ENCODE measurements around the gene GUK1.

Gene GUK1

DNA sequence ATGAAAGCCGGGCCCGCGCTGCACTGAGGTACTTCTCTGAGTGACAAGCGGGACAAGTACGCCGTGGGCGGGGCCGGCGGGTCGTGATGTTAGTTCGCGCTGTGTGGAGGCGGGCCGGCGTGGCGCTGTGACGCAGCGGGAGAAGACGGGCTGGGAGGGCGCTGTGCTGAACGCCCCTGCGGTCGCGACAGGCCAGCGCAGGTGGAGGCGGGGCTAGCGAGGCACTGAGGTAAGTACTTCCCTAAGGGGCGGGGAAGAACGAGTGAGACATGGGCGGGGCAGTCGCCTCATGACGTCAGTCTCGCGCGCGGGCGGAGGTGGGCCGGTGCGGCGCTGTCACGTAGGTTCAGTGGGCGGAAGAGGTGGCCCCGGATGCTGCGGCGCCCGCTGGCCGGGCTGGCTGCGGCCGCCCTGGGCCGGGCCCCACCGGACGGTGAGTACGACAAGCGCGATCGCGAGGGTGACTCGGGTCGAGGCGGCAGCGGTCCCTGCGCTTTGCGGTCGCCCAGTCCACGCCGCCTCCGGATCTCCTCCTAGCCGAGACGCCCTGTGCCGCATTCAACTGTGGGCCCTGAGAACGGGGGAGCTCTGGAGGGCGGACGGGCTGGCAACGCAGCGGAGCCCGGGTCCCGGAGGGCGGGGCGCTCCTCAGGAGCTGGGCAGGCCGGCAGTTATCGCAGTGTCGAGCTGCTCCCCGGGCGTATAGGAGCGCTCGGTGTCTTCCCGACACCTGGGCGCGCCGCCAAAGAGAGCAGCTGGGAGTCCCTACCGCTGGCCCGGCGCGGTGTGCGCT, at the start of gene GUK1:
Gene GUK1 (plus strand): TSS at position 349 of the 793 bp plus-strand sequence. CDS start 24 bp downstream, at position 373.
- H3K4me1 ChIP-seq (ENCODE audit: control insufficient read depth, insufficient read depth, low read length, unreplicated experiment) = peaks cover 19% of the 10 kb centered on the region
- peak within 1 kb of the TSS; percentile 47 for H2AFZ ChIP-seq (ENCODE audit: low read length, unreplicated experiment)
- peaks cover 25% of the 10 kb centered on the region for H3K27me3 ChIP-seq (ENCODE audit: insufficient read depth, low read length)
- H3K27ac ChIP-seq (ENCODE audit: low read depth, low read length) = peak within 1 kb of the TSS; percentile 91
- H3K4me3 ChIP-seq (ENCODE audit: low read depth, low read length) = peak within 1 kb of the TSS; percentile 86
- peaks cover 48% of the 10 kb centered on the region for H3K79me2 ChIP-seq (ENCODE audit: control insufficient read depth, insufficient read depth, low read length, unreplicated experiment)
- H3K36me3 ChIP-seq (ENCODE audit: insufficient read depth, low read length) = no peaks in the 10 kb centered on the region

DNA sequence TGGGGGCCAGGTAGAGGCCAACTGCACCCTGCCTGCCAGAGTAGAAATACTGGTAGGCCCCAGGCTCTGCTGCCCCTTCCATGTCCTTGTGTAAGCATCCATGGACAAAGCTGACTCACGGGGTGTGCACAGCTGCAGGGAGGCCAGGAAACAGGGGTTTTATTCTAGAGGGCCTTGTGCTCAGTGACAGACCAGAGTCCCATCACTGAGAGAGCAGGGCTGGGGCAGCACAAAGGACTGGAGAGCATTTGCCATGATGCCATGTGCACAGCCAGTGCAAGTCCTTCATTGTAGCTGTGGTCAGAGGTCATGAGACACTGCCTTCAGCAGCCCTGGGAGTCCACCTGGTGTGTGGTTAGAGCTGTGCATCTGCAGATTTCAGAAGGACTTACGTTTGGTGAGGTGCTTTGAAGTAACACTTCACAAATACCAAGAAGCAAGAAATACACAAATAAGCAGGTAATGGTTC, 49.4 kb upstream of the GUK1 start:
- no peaks in the 10 kb centered on the region for H3K27me3 ChIP-seq (ENCODE audit: insufficient read depth, low read length)
- H3K4me3 ChIP-seq (ENCODE audit: low read depth, low read length) = no peak overlapping the region; the same call in 1 of the 2 replicates
- peaks cover 100% of the 10 kb centered on the region for H3K79me2 ChIP-seq (ENCODE audit: control insufficient read depth, insufficient read depth, low read length, unreplicated experiment)
- H3K27ac ChIP-seq (ENCODE audit: low read depth, low read length) = peak overlapping the region; percentile 89; the same call in 1 of the 2 replicates
- no peak overlapping the region for H2AFZ ChIP-seq (ENCODE audit: low read length, unreplicated experiment)
- H3K36me3 ChIP-seq (ENCODE audit: insufficient read depth, low read length) = peaks cover 33% of the 10 kb centered on the region
- H3K4me1 ChIP-seq (ENCODE audit: control insufficient read depth, insufficient read depth, low read length, unreplicated experiment) = peaks cover 55% of the 10 kb centered on the region

DNA sequence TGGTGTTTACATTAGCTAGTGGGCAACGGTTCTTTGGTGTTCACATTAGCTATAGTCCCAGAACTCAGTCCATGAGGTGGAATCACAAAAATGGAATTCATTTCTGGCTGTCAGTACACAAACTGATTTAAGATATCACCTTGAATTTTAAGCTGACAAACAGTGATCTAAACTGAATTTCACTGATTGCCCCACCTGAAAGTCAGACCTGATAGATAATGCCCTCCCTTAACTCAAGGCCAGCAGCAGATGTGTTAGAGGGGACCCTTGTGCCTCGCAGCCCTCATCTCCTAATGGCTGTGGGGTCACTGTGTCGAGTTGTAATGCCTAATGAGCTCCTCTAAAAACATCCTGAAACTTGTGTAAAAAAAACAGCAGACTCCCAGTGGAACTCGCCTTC, 49.0 kb upstream of the GUK1 start:
- H3K4me1 ChIP-seq (ENCODE audit: control insufficient read depth, insufficient read depth, low read length, unreplicated experiment) = peaks cover 50% of the 10 kb centered on the region
- H3K27ac ChIP-seq (ENCODE audit: low read depth, low read length) = no peak overlapping the region
- H3K27me3 ChIP-seq (ENCODE audit: insufficient read depth, low read length) = no peaks in the 10 kb centered on the region
- H3K4me3 ChIP-seq (ENCODE audit: low read depth, low read length) = no peak overlapping the region; the same call in 1 of the 2 replicates
- peaks cover 35% of the 10 kb centered on the region for H3K36me3 ChIP-seq (ENCODE audit: insufficient read depth, low read length)
- peaks cover 100% of the 10 kb centered on the region for H3K79me2 ChIP-seq (ENCODE audit: control insufficient read depth, insufficient read depth, low read length, unreplicated experiment)
- no peak overlapping the region for H2AFZ ChIP-seq (ENCODE audit: low read length, unreplicated experiment)

- Histone ChIP-seq H3K4me3 (ENCODE audit: low read depth, low read length) (no peak overlapping the region), H3K79me2 (ENCODE audit: control insufficient read depth, insufficient read depth, low read length, unreplicated experiment) (peaks cover 100% of the 10 kb centered on the region), H3K27me3 (ENCODE audit: insufficient read depth, low read length) (no peaks in the 10 kb centered on the region), H3K4me1 (ENCODE audit: control insufficient read depth, insufficient read depth, low read length, unreplicated experiment) (peaks cover 37% of the 10 kb centered on the region), H2AFZ (ENCODE audit: low read length, unreplicated experiment) (no peak overlapping the region), H3K36me3 (ENCODE audit: insufficient read depth, low read length) (peaks cover 39% of the 10 kb centered on the region), H3K27ac (ENCODE audit: low read depth, low read length) (no peak overlapping the region)
Measured at GRCh38 chr1:228092342-228093049, 47.6 kb upstream of the GUK1 start.

GRCh38 chr1:228093050-228093906, 46.8 kb upstream of the GUK1 start:
- H3K79me2 ChIP-seq (ENCODE audit: control insufficient read depth, insufficient read depth, low read length, unreplicated experiment) = peaks cover 100% of the 10 kb centered on the region
- no peaks in the 10 kb centered on the region for H3K27me3 ChIP-seq (ENCODE audit: insufficient read depth, low read length)
- no peak overlapping the region for H3K4me3 ChIP-seq (ENCODE audit: low read depth, low read length)
- H3K4me1 ChIP-seq (ENCODE audit: control insufficient read depth, insufficient read depth, low read length, unreplicated experiment) = peaks cover 31% of the 10 kb centered on the region
- no peak overlapping the region for H2AFZ ChIP-seq (ENCODE audit: low read length, unreplicated experiment)
- no peak overlapping the region for H3K27ac ChIP-seq (ENCODE audit: low read depth, low read length)
- peaks cover 39% of the 10 kb centered on the region for H3K36me3 ChIP-seq (ENCODE audit: insufficient read depth, low read length)

DNA sequence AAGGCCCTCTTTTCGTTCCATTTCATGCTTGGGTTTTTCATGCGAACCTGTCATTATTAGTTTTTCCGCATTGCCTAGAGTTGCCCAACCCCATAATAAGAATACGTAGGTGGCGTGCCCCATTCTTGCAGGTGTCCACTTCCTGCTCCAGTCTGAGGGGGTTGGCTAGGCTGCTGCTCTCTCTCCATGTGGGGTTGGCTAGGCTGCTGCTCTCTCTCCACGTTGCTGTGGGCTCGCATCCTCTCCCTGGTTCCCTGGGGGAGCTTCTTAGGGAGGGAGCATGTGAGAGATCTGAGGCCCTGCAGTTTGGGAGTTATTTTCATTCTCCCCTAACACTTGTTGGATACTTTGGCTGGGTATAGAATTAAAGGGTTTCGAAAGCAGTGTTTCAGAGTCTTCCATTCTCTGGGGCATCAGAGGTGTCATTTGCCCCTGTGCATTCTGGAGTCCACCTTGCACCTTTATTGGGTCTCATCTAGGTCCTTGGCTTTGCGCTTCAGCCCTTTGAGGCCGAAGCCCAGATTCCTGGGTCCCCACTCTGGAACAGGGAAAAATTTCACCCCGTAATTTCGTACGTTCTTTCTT, 45.6 kb upstream of the GUK1 start:
- Histone ChIP-seq H3K79me2 (ENCODE audit: control insufficient read depth, insufficient read depth, low read length, unreplicated experiment) (peaks cover 93% of the 10 kb centered on the region), H3K4me3 (ENCODE audit: low read depth, low read length) (no peak overlapping the region), H3K36me3 (ENCODE audit: insufficient read depth, low read length) (peaks cover 39% of the 10 kb centered on the region), H3K27ac (ENCODE audit: low read depth, low read length) (no peak overlapping the region), H2AFZ (ENCODE audit: low read length, unreplicated experiment) (no peak overlapping the region), H3K27me3 (ENCODE audit: insufficient read depth, low read length) (no peaks in the 10 kb centered on the region), H3K4me1 (ENCODE audit: control insufficient read depth, insufficient read depth, low read length, unreplicated experiment) (peaks cover 18% of the 10 kb centered on the region)

DNA sequence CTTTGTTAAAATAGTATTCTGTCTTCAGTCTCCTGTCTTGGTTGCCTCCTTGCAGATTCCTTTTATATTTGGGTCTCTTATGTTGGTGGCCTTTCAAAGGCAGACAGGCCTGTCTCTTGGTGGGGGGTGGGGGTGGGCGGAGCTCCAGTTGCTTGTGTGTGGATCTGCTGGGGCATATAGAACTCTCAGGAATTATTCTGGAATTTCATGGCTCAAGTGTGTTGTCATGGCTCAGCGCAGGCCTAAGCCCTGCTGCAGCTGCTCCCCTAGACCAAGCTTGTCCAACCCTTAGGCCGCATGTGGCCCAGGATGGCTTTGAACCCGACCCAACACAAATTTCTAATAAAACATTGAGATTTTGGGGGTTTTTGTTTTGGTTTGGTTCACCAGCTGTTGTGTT, 44.9 kb upstream of the GUK1 start:
- H3K27ac ChIP-seq (ENCODE audit: low read depth, low read length) = no peak overlapping the region
- no peaks in the 10 kb centered on the region for H3K27me3 ChIP-seq (ENCODE audit: insufficient read depth, low read length)
- H3K4me3 ChIP-seq (ENCODE audit: low read depth, low read length) = no peak overlapping the region
- H3K36me3 ChIP-seq (ENCODE audit: insufficient read depth, low read length) = peaks cover 43% of the 10 kb centered on the region
- H3K79me2 ChIP-seq (ENCODE audit: control insufficient read depth, insufficient read depth, low read length, unreplicated experiment) = peaks cover 91% of the 10 kb centered on the region
- H2AFZ ChIP-seq (ENCODE audit: low read length, unreplicated experiment) = no peak overlapping the region
- H3K4me1 ChIP-seq (ENCODE audit: control insufficient read depth, insufficient read depth, low read length, unreplicated experiment) = peaks cover 12% of the 10 kb centered on the region

DNA sequence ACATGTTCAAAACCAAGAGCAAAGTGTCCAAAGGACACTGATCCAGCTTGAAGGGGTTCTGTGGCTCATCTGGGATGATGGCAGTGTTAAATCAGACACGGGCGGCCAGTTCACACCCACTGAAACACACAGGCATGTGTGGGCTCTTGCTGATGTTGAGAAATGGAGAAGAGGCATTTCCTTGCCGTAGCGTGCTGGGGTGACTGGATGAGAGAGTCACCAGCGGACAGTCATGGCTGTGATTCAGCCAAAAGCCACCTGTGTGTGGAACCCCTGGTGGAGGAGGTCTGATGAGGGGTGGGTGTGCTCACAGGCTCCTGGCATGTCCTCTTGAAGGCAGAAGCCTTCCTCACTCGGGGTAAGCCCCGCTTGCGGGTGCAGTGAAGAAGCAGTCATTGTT, 44.1 kb upstream of the GUK1 start:
- Histone ChIP-seq H3K36me3 (ENCODE audit: insufficient read depth, low read length) (peaks cover 43% of the 10 kb centered on the region), H2AFZ (ENCODE audit: low read length, unreplicated experiment) (no peak overlapping the region), H3K27me3 (ENCODE audit: insufficient read depth, low read length) (no peaks in the 10 kb centered on the region), H3K4me1 (ENCODE audit: control insufficient read depth, insufficient read depth, low read length, unreplicated experiment) (peaks cover 4% of the 10 kb centered on the region), H3K27ac (ENCODE audit: low read depth, low read length) (no peak overlapping the region), H3K4me3 (ENCODE audit: low read depth, low read length) (no peak overlapping the region), H3K79me2 (ENCODE audit: control insufficient read depth, insufficient read depth, low read length, unreplicated experiment) (peaks cover 83% of the 10 kb centered on the region)

DNA sequence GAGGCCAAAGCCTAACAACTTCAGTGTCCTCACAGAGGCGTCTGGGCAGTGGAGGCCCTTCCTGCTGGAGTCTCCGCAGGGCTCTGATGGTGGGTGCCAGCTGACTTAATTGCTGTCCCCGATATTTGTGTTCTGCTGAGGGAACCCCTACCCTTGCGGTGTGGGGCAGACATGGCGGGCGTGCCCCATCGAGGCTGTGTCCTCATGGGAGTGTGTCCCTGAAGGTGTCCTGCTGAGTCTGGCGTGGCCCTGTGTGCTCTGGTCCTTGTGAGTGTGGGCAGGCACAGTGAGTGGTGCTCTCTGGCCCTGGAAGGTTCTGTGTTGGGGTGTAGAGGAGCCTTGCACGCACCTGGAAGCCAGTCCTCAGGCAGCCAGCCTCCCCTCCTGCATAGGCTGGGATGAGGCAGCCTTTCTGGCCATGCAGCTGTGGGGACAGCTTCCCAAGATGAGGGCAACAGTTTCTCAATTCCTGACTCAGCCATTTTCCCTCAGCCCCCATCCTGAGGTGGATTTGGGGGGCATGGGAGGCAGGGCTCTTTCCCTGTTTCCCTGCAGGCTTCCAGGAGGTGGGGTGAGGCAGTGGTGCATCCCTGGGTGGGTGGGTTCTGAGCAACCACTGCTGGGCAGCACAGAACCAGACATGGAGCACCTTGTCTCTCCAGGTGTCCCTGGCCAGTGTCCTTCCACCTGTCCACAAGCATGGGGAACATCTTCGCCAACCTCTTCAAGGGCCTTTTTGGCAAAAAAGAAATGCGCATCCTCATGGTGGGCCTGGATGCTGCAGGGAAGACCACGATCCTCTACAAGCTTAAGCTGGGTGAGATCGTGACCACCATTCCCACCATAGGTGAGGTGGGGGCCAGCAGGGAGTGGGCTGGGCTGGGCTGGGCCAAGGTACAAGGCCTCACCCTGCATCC, 43.4 kb upstream of the GUK1 start:
- Histone ChIP-seq H2AFZ (ENCODE audit: low read length, unreplicated experiment) (no peak overlapping the region), H3K27me3 (ENCODE audit: insufficient read depth, low read length) (no peaks in the 10 kb centered on the region), H3K4me3 (ENCODE audit: low read depth, low read length) (no peak overlapping the region), H3K36me3 (ENCODE audit: insufficient read depth, low read length) (peaks cover 40% of the 10 kb centered on the region), H3K27ac (ENCODE audit: low read depth, low read length) (no peak overlapping the region), H3K79me2 (ENCODE audit: control insufficient read depth, insufficient read depth, low read length, unreplicated experiment) (peaks cover 79% of the 10 kb centered on the region), H3K4me1 (ENCODE audit: control insufficient read depth, insufficient read depth, low read length, unreplicated experiment) (peaks cover 3% of the 10 kb centered on the region)

All from ACC112 (cell line).